Ovary (tissue), 3 donors: ENCODE data around the gene IGF1R.

Source experiments
- CTCF ChIP-seq, 3 donors: fragments of 450-650 bp in 2 of 3; fragments of 200-600 bp in 1 of 3; IDR thresholded peaks; one replicate each; pipeline versions ENCODE4 v1.5.1 to v1.8.0; 2016 to 2022; ENCODE audit warnings: antibody characterized with exemption in 3 of 3, mild to moderate bottlenecking in 1 of 3
- EP300 ChIP-seq: sonication (generic); formaldehyde crosslinking; IDR thresholded peaks from one replicate; pipeline ENCODE4 v1.6.1; 2017; ENCODE audit warnings: antibody characterized with exemption
- POLR2A ChIP-seq: fragments of 450-650 bp; IDR thresholded peaks from one replicate; pipeline ENCODE4 v1.6.1; 2017; ENCODE audit warnings: antibody characterized with exemption, mild to moderate bottlenecking, moderate library complexity
- donor health status: DM: no; HTN: no; CAD: no.

DNA sequence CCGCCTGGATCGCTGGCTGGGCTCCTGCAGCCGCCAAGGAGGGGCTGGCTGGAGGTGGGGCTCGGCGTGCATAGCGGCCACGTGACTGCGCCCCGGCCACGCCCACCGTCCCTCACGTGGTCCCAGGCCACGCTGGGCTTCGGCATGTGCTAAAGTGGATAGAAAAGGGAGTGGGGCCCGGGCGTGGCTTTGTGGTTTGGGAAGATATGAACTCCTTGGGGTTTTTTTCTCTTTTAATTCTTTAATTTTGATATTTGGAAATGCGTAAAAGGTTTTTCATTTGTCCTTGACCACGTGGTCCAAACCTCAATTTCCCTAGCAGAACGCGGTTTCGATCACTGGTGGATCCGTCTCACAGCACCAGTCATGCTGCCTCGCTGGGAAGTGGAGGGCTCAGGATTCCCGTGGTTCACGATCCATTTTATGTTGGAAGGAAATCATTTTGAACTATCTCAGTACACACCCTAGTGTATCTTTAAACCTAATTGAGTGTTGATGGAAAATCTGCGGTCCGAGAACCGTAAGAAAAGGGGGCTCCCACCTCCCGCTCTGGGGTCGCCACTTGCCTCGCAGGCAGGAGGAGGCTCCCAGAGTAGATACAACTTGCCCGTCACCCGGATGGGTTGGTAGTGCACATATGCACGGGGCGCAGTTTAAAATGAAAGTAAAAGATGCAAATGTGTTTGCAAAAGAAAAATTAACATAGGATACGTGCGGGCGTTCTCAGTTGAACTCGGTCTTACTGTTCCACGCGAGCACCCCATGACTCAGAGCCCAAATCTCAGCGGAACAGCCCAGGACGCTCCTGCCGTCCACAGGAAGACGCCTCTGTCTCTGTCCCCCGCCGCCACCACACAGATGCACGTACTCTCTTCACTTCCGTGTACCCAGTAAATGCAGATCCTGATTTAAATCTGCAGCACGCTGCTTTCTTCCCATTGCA lies 217.3 kb downstream of the IGF1R start:
- TF ChIP-seq CTCF (IDR thresholded peaks at IDR 0.05) = no peak
- no peak for TF ChIP-seq POLR2A
- no peak for TF ChIP-seq EP300
